ENCODE measurements around the gene INPP5D. TPM values are rescaled to one million over a fixed set of nuclear protein-coding genes. Genes with fewer than 3 reads are reported as not detected.
"Not testable (repeated sequence)": the region's sequence is repeated elsewhere in the genome, so short reads cannot be mapped to it uniquely, and the experiment has no call there.

INPP5D gene
- total and polyA plus RNA-seq, 3 donors from 2014 or later, result 5.7 to 12.7 (median 11.2) TPM

DNA sequence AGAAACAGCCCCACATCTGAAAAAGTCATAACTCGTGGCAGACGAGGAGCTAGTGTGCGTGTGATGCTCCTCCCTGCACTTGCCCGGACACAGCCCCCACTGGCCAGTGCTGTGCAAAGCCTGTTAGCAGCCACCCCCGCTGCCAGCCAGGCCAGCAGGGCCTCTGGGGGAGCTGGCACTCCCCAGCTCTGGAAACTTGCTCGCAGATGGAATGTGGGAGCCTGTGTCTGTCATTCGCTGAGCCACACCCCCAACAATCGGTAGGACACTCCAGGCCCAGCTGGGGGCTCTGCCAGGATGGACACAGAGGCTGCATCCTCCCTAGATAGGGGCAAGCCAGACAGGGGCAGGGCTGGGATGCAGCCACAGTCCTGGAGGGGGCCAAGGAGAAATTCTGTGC is 128.9 kb downstream of the INPP5D start:
- intact Hi-C loops (cut with DNase I; ENCODE audit: low total_unique reads), result no loop called here

DNA sequence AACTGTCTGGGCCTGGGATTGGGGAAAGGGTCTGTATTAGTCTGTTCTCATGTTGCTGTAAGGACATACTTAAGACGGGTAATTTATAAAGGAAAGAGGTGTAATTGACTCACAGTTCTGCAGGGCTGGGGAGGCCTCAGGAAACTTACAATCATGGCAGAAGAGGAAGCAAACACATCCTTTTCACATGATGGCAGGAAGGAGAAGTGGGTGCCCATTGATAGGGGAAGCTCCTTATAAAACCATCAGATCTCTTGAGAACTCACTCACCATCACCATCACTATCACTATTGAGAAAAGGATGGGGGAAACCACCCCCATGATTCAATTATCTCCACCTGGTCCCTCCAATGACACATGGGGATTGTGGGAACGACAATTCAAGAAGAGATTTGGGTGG is 130.9 kb downstream of the INPP5D start:
- intact Hi-C loops (cut with DNase I; ENCODE audit: low total_unique reads); DNase-seq; H3K27ac ChIP-seq; H3K4me3 ChIP-seq; H3K4me1 ChIP-seq; H3K9me3 ChIP-seq; H3K36me3 ChIP-seq (ENCODE audit: low read depth, missing control alignments); H3K27me3 ChIP-seq: not testable (repeated sequence)
- WGBS, 2 donors, result 81 to 86% methylated on average over 2 of the region's 2 CpGs

More for the DNA sequence above, 128.9 kb downstream of the INPP5D start:
- Histone ChIP-seq H3K4me1 (no peaks in the 10 kb centered on the region), H3K27ac (no peak overlapping the region), H3K4me3 (no peak overlapping the region), H3K9me3 (no peaks in the 10 kb centered on the region), H3K27me3 (no peaks in the 10 kb centered on the region), H3K36me3 (ENCODE audit: low read depth, missing control alignments) (no peaks in the 10 kb centered on the region)
- TF ChIP-seq, protein P1, sequence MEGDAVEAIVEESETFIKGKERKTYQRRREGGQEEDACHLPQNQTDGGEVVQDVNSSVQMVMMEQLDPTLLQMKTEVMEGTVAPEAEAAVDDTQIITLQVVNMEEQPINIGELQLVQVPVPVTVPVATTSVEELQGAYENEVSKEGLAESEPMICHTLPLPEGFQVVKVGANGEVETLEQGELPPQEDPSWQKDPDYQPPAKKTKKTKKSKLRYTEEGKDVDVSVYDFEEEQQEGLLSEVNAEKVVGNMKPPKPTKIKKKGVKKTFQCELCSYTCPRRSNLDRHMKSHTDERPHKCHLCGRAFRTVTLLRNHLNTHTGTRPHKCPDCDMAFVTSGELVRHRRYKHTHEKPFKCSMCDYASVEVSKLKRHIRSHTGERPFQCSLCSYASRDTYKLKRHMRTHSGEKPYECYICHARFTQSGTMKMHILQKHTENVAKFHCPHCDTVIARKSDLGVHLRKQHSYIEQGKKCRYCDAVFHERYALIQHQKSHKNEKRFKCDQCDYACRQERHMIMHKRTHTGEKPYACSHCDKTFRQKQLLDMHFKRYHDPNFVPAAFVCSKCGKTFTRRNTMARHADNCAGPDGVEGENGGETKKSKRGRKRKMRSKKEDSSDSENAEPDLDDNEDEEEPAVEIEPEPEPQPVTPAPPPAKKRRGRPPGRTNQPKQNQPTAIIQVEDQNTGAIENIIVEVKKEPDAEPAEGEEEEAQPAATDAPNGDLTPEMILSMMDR (IDR thresholded peaks at IDR 0.05), result no peak
- no peak for TF ChIP-seq POLR2A (IDR thresholded peaks at IDR 0.05)
- 58% methylated on average over 8 of the region's 8 CpGs; no CpG with 5 or more reads in 1 of the 2 donors for WGBS, 2 donors
- DNase-seq, result no peak

DNA sequence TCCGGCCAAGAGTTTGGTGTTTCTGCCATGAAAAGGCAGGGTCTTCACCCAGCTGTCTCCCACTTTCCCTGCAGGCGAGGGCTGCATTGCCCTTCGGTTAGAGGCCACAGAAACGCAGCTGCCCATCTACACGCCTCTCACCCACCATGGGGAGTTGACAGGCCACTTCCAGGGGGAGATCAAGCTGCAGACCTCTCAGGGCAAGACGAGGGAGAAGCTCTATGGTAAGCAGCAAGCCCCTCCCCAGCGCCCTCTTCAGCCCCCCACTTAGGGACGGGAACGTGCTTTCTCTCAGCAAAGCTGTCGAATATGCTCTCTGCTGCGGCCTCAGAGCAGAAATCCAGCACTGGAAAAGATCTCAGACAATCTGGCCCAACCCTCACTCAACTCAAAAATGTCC is 133.6 kb downstream of the INPP5D start:
- no peaks in the 10 kb centered on the region for H3K27me3 ChIP-seq
- no peak overlapping the region for H3K4me3 ChIP-seq
- 88 to 90% methylated on average over 11 of the region's 11 CpGs for WGBS, 2 donors
- H3K36me3 ChIP-seq (ENCODE audit: low read depth, missing control alignments), result no peaks in the 10 kb centered on the region
- no peaks in the 10 kb centered on the region for H3K9me3 ChIP-seq
- no peak overlapping the region for H3K27ac ChIP-seq
- TF ChIP-seq, protein P1 (IDR thresholded peaks at IDR 0.05), result no peak
- TF ChIP-seq POLR2A (IDR thresholded peaks at IDR 0.05), result no peak
- no peak for DNase-seq
- H3K4me1 ChIP-seq, result no peaks in the 10 kb centered on the region
- intact Hi-C loops (cut with DNase I; ENCODE audit: low total_unique reads), result no loop called here

DNA sequence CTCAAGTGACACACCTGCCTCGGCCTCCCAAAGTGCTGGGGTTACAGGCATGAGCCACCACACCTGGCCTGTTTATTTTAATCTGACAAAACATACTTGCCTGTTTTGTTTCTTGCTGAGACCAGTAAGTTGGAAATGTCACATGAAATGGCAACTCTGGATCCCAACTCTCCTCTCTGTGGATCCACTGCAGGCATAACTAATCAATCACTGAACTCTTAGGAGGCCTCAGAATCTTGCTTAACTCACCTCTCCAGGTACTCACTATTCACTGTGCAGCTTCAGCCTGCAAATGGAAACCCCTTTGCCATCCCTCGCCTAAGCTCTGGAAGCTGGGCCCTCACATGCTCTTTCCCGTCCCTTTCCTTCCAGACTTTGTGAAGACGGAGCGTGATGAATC is 134.9 kb downstream of the INPP5D start:
- no peaks in the 10 kb centered on the region for H3K27me3 ChIP-seq
- H3K9me3 ChIP-seq, result no peaks in the 10 kb centered on the region
- no peaks in the 10 kb centered on the region for H3K4me1 ChIP-seq
- no peaks in the 10 kb centered on the region for H3K36me3 ChIP-seq (ENCODE audit: low read depth, missing control alignments)
- no peak overlapping the region for H3K4me3 ChIP-seq
- no peak for DNase-seq
- H3K27ac ChIP-seq, result no peak overlapping the region
- 87 to 98% methylated on average over 5 of the region's 5 CpGs for WGBS, 2 donors
- TF ChIP-seq, protein P1 (IDR thresholded peaks at IDR 0.05), result no peak
- no peak for TF ChIP-seq POLR2A (IDR thresholded peaks at IDR 0.05)
- intact Hi-C loops (cut with DNase I; ENCODE audit: low total_unique reads), result no loop called here

DNA sequence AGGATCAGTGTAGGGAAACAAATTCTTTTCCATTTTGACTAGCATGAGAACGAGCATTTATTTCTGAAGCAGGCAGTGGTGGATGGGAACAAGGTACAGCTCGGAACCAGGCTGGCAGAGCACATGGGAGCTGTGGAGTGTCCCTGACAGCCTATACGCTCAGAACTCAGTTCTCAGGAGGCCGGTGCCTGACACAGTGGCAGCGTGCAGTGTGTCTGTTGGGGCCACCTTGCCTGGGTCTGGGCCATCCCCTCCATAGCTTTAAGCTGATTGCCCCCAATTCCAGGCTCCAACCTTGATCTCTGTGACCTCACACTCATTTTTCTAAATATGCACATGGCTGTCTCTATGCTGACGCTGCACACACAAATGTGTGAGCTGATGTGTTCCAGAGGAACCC is 136.9 kb downstream of the INPP5D start:
- Histone ChIP-seq H3K36me3 (ENCODE audit: low read depth, missing control alignments) (no peaks in the 10 kb centered on the region), H3K27ac (no peak overlapping the region), H3K4me1 (no peaks in the 10 kb centered on the region), H3K9me3 (no peaks in the 10 kb centered on the region), H3K27me3 (no peaks in the 10 kb centered on the region), H3K4me3 (no peak overlapping the region)
- WGBS, 2 donors, result 75 to 80% methylated on average over 6 of the region's 6 CpGs
- intact Hi-C loops (cut with DNase I; ENCODE audit: low total_unique reads), result no loop called here
- TF ChIP-seq POLR2A (IDR thresholded peaks at IDR 0.05), result no peak
- TF ChIP-seq, protein P1 (IDR thresholded peaks at IDR 0.05), result no peak
- DNase-seq, result no peak

All from testis (tissue), 3 donors.